ENCODE data around the gene ZXDC. TPM values are rescaled to one million over a fixed set of nuclear protein-coding genes. Genes with fewer than 3 reads are reported as not detected.

Gene ZXDC
- total RNA-seq, 1 donor from 2014 or later: 29.0 TPM

- Mint-ChIP-seq H3K27me3 (peaks cover 3% of the 10 kb centered on the region), H3K36me3 (no peaks in the 10 kb centered on the region), H3K4me1 (ENCODE audit: unreplicated experiment) (peaks cover 26% of the 10 kb centered on the region), H3K27ac (no peak overlapping the region), H3K9me3 (no peaks in the 10 kb centered on the region), H3K4me3 (no peak overlapping the region)
- no peak for DNase-seq (ENCODE audit: extremely low spot score, unreplicated experiment)
- no peak for TF ChIP-seq CTCF (conservative IDR thresholded peaks at IDR 0.05)
These were observed 10.7 kb upstream of the ZXDC start for GRCh38 chr3:126486360-126486847.

DNA sequence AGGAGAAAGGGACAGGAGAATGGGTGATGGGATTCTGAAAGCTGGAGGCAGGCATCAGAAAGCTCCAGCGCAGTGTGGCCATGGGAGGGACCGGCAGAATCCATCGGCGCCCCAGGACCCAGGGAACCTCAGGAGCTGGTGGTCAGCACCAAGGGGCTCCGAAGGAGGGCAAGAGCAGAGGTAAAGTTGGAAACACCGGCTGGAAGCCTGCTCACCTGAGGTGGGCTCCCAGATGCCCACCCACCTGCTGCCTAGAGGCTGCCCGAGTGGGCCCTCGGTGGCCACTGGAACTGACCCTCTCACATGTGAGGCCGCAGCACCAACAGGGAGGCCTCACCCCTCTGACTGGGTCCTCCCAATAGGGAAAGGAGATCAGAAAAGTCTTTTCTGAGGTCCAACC lies 10.3 kb upstream of the ZXDC start:
- H3K27ac Mint-ChIP-seq: no peak overlapping the region
- no peaks in the 10 kb centered on the region for H3K36me3 Mint-ChIP-seq
- no peak for TF ChIP-seq CTCF (conservative IDR thresholded peaks at IDR 0.05)
- DNase-seq (ENCODE audit: extremely low spot score, unreplicated experiment): no peak
- H3K4me1 Mint-ChIP-seq (ENCODE audit: unreplicated experiment): peaks cover 26% of the 10 kb centered on the region
- no peak overlapping the region for H3K4me3 Mint-ChIP-seq
- H3K9me3 Mint-ChIP-seq: no peaks in the 10 kb centered on the region
- H3K27me3 Mint-ChIP-seq: peaks cover 3% of the 10 kb centered on the region

- no peak for TF ChIP-seq CTCF (conservative IDR thresholded peaks at IDR 0.05)
- Mint-ChIP-seq H3K36me3 (no peaks in the 10 kb centered on the region), H3K27me3 (peaks cover 3% of the 10 kb centered on the region), H3K27ac (no peak overlapping the region), H3K4me1 (ENCODE audit: unreplicated experiment) (peaks cover 26% of the 10 kb centered on the region), H3K4me3 (no peak overlapping the region), H3K9me3 (no peaks in the 10 kb centered on the region)
- no peak for DNase-seq (ENCODE audit: extremely low spot score, unreplicated experiment)
These were observed 9.6 kb upstream of the ZXDC start for GRCh38 chr3:126485176-126485897.

GRCh38 chr3:126484662-126485061 lies 9.0 kb upstream of the ZXDC start:
- H3K36me3 Mint-ChIP-seq: no peaks in the 10 kb centered on the region
- H3K27ac Mint-ChIP-seq: no peak overlapping the region
- peaks cover 3% of the 10 kb centered on the region for H3K27me3 Mint-ChIP-seq
- H3K4me1 Mint-ChIP-seq (ENCODE audit: unreplicated experiment): peaks cover 26% of the 10 kb centered on the region
- no peaks in the 10 kb centered on the region for H3K9me3 Mint-ChIP-seq
- no peak for TF ChIP-seq CTCF (conservative IDR thresholded peaks at IDR 0.05)
- no peak overlapping the region for H3K4me3 Mint-ChIP-seq
- no peak for DNase-seq (ENCODE audit: extremely low spot score, unreplicated experiment)

DNA sequence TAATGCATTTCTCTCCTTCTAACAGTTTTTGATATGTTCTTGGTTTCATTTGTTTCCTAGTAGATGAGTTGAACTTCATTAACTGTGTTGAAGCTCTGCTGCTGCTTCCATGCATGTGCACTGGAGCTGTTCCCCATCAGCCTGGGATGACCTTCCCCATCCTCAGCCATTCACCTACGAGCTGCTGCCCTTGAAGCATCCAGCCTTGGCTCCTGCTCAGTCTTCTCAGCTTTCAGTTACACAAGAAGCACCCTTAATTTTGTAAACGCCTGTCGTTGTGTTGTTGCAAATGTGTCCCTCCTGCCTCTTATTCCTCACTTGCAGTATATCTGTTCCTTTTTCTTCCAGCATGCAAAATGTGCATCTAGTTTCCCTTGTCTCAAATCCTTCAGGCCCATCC lies 8.5 kb upstream of the ZXDC start:
- Mint-ChIP-seq H3K27ac (no peak overlapping the region), H3K4me3 (no peak overlapping the region), H3K4me1 (ENCODE audit: unreplicated experiment) (peaks cover 26% of the 10 kb centered on the region), H3K9me3 (no peaks in the 10 kb centered on the region), H3K27me3 (no peaks in the 10 kb centered on the region), H3K36me3 (no peaks in the 10 kb centered on the region)
- DNase-seq (ENCODE audit: extremely low spot score, unreplicated experiment): no peak
- TF ChIP-seq CTCF (conservative IDR thresholded peaks at IDR 0.05): no peak
